H9 (cell line): ENCODE measurements around the gene TANK. TPM values are rescaled to one million over a fixed set of nuclear protein-coding genes. Genes with fewer than 3 reads are reported as not detected.

Source experiments
- DNase-seq: peaks from one replicate; pipeline ENCODE4 v3.0.0-alpha.2; 2017
- H2AFZ ChIP-seq: one replicate; pipeline ENCODE4 v1.6.1; 2013; ENCODE audit warnings: mild to moderate bottlenecking, low read length, control low read depth, moderate library complexity
- H2AK5ac ChIP-seq: 2 replicates; pipeline ENCODE4 v1.6.1; 2013; ENCODE audit warnings: low read length, control low read depth, mixed read lengths; ENCODE audit not compliant: insufficient read length
- H2BK120ac ChIP-seq: one replicate; pipeline ENCODE4 v1.6.1; 2013; ENCODE audit warnings: low read depth, mild to moderate bottlenecking, low read length, control low read depth, inconsistent platforms; ENCODE audit not compliant: poor library complexity, severe bottlenecking
- H2BK12ac ChIP-seq: 2 replicates; pipeline ENCODE4 v1.6.1; 2013; ENCODE audit warnings: low read length, control low read depth, mixed read lengths, low read depth; ENCODE audit not compliant: insufficient read length
- H2BK15ac ChIP-seq: 2 replicates; pipeline ENCODE4 v1.6.1; 2013; ENCODE audit warnings: low read depth, low read length, control low read depth
- H2BK20ac ChIP-seq: one replicate; pipeline ENCODE4 v1.6.1; 2013; ENCODE audit warnings: low read depth, mild to moderate bottlenecking, low read length, control low read depth, inconsistent platforms; ENCODE audit not compliant: poor library complexity, severe bottlenecking
- H2BK5ac ChIP-seq: 2 replicates; pipeline ENCODE4 v1.6.1; 2013; ENCODE audit warnings: low read length, control low read depth, mixed read lengths; ENCODE audit not compliant: insufficient read length
- H3K14ac ChIP-seq: 2 replicates; pipeline ENCODE4 v1.6.1; 2013; ENCODE audit warnings: low read length, control low read depth; ENCODE audit not compliant: insufficient read depth
- H3K18ac ChIP-seq: 2 replicates; pipeline ENCODE4 v1.6.1; 2013; ENCODE audit warnings: low read depth, mild to moderate bottlenecking, mixed read lengths, low read length, control low read depth; ENCODE audit not compliant: insufficient read length
- H3K23ac ChIP-seq: 2 replicates; pipeline ENCODE4 v1.6.1; 2013; ENCODE audit warnings: low read length, control low read depth, mixed read lengths, low read depth; ENCODE audit not compliant: insufficient read length
- H3K23me2 ChIP-seq: 2 replicates; pipeline ENCODE4 v1.6.1; 2013; ENCODE audit warnings: low read depth, mild to moderate bottlenecking, mixed read lengths, low read length, control low read depth; ENCODE audit not compliant: insufficient read length, poor library complexity, severe bottlenecking
- H3K27ac ChIP-seq: 2 replicates; pipeline ENCODE4 v1.5.1; 2013; ENCODE audit warnings: low read length, control low read depth, mixed read lengths, low read depth; ENCODE audit not compliant: insufficient read length
- H3K27me3 ChIP-seq: 2 replicates; pipeline ENCODE4 v1.6.1; 2013; ENCODE audit warnings: low read length, control low read depth, inconsistent platforms; ENCODE audit not compliant: insufficient read depth
- H3K4ac ChIP-seq: 2 replicates; pipeline ENCODE4 v1.6.1; 2013; ENCODE audit warnings: low read depth, mild to moderate bottlenecking, control low read depth, inconsistent platforms, low read length, moderate library complexity
- H3K4me1 ChIP-seq: 2 replicates; pipeline ENCODE4 v1.6.1; 2013; ENCODE audit warnings: low read length, control low read depth, inconsistent platforms; ENCODE audit not compliant: insufficient read depth
- H3K4me2 ChIP-seq: 2 replicates; pipeline ENCODE4 v1.6.1; 2013; ENCODE audit warnings: low read length, control low read depth, mixed read lengths; ENCODE audit not compliant: insufficient read length, insufficient read depth
- H3K56ac ChIP-seq: 2 replicates; pipeline ENCODE4 v1.6.1; 2013; ENCODE audit warnings: low read depth, mild to moderate bottlenecking, mixed read lengths, low read length, control low read depth; ENCODE audit not compliant: insufficient read length
- H3K79me1 ChIP-seq: 2 replicates; pipeline ENCODE4 v1.6.1; 2013; ENCODE audit warnings: low read depth, mild to moderate bottlenecking, moderate library complexity, low read length, control low read depth, inconsistent platforms; ENCODE audit not compliant: insufficient read depth, poor library complexity, severe bottlenecking
- H3K79me2 ChIP-seq: 2 replicates; pipeline ENCODE4 v1.6.1; 2013; ENCODE audit warnings: low read length, control low read depth, inconsistent platforms; ENCODE audit not compliant: insufficient read depth
- H3K9ac ChIP-seq: 2 replicates; pipeline ENCODE4 v1.6.1; 2013; ENCODE audit warnings: low read length, control low read depth, mixed read lengths; ENCODE audit not compliant: insufficient read length; ENCODE audit errors: extremely low read depth
- H3K9me3 ChIP-seq: one replicate; pipeline ENCODE4 v1.6.1; 2013; ENCODE audit warnings: low read depth, low read length, inconsistent platforms; ENCODE audit not compliant: control insufficient read depth
- H3T11ph ChIP-seq: one replicate; pipeline ENCODE4 v1.6.1; 2013; ENCODE audit warnings: mild to moderate bottlenecking, low read length, control low read depth, inconsistent platforms
- H4K20me1 ChIP-seq: one replicate; pipeline ENCODE4 v1.6.1; 2013; ENCODE audit not compliant: control insufficient read depth, insufficient read length, insufficient read depth
- H4K5ac ChIP-seq: 2 replicates; pipeline ENCODE4 v1.6.1; 2013; ENCODE audit warnings: low read depth, mild to moderate bottlenecking, mixed read lengths, low read length, control low read depth; ENCODE audit not compliant: insufficient read length
- H4K8ac ChIP-seq: replicated peaks from 2 replicates; pipeline ENCODE4 v1.6.1; 2013; ENCODE audit warnings: low read length, control low read depth, mixed read lengths, low read depth; ENCODE audit not compliant: insufficient read length
- H4K91ac ChIP-seq: 2 replicates; pipeline ENCODE4 v1.6.1; 2013; ENCODE audit warnings: low read depth, mild to moderate bottlenecking, moderate library complexity, mixed read lengths, low read length, control low read depth; ENCODE audit not compliant: insufficient read length
- H3K27ac Mint-ChIP-seq, 3 experiments: 2 replicates in 2 of 3; 3 replicates in 1 of 3; pipeline ENCODE4 v1.8.0; 2020 to 2021; ENCODE audit warnings: mixed read lengths in 3 of 3, mild to moderate bottlenecking in 1 of 3, moderate library complexity in 1 of 3
- H3K27me3 Mint-ChIP-seq: 2 replicates; pipeline ENCODE4 v1.8.0; 2021; ENCODE audit warnings: low read depth, mild to moderate bottlenecking, moderate library complexity, mixed read lengths
- H3K36me3 Mint-ChIP-seq, 3 experiments: 2 replicates in 2 of 3; 3 replicates in 1 of 3; pipeline ENCODE4 v1.8.0; 2020 to 2021; ENCODE audit warnings: low read depth in 3 of 3, mixed read lengths in 3 of 3; ENCODE audit not compliant: insufficient read depth in 1 of 3
- H3K4me1 Mint-ChIP-seq, 2 experiments: 2 replicates each; pipeline ENCODE4 v1.8.0; 2020; ENCODE audit warnings: mixed read lengths in 2 of 2
- H3K4me3 Mint-ChIP-seq, 2 experiments: 2 replicates in 1 of 2; 3 replicates in 1 of 2; pipeline ENCODE4 v1.8.0; 2020 to 2021; ENCODE audit warnings: mild to moderate bottlenecking in 2 of 2, mixed read lengths in 2 of 2, moderate library complexity in 1 of 2
- H3K9me3 Mint-ChIP-seq, 2 experiments: 2 replicates in 1 of 2; 3 replicates in 1 of 2; pipeline ENCODE4 v1.8.0; 2020; ENCODE audit warnings: mild to moderate bottlenecking in 2 of 2, mixed read lengths in 2 of 2, moderate library complexity in 1 of 2
- CTCF ChIP-seq: fragments of 200-600 bp; sonication (generic); conservative IDR thresholded peaks from 3 replicates; pipeline ENCODE4 v1.8.0; 2021; ENCODE audit warnings: antibody characterized with exemption, mild to moderate bottlenecking
- WGBS: extraction: QIAGEN DNeasy Blood & Tissue Kit; methylation state at CpG from one replicate; pipeline ENCODE4 v1.1.7; 2013; ENCODE audit warnings: missing lambda C conversion rate, low lambda C conversion rate, mixed read lengths; ENCODE audit not compliant: insufficient read length; ENCODE audit errors: extremely low coverage; 5-methylcytosine and 5-hydroxymethylcytosine counted together
- total RNA-seq: library from RNA; stranded (reverse); gene quantifications from 2 replicates; pipeline ENCODE4 v1.2.1, GENCODE V29; 2021

The TANK gene
- total RNA-seq, 1 experiment from 2014 or later, result 23.9 TPM

- no peaks in the 10 kb centered on the region for H3K79me1 ChIP-seq
- no peaks in the 10 kb centered on the region for H3K4me1 Mint-ChIP-seq
- no peak overlapping the region for H2BK20ac ChIP-seq
- no peak overlapping the region for H4K5ac ChIP-seq
- H4K91ac ChIP-seq, result no peak overlapping the region
- H4K8ac ChIP-seq, result no peak overlapping the region
- H3K79me2 ChIP-seq, result no peaks in the 10 kb centered on the region
- no peak for TF ChIP-seq CTCF
- H2BK120ac ChIP-seq, result no peak overlapping the region
- H2BK15ac ChIP-seq, result no peak overlapping the region
- H3K36me3 Mint-ChIP-seq, result peaks cover 2 to 41% (median 24%) of the 10 kb centered on the region in 3 experiments; a peak in 6 of 7 replicates
- no CpG with 5 or more reads among the region's 3 CpGs for WGBS
- no peak overlapping the region for H2AK5ac ChIP-seq
- no peaks in the 10 kb centered on the region for H3K4me1 ChIP-seq
- H3K9me3 ChIP-seq, result no peaks in the 10 kb centered on the region
- H3K23ac ChIP-seq, result no peak overlapping the region
- no peak overlapping the region for H3K9ac ChIP-seq
- H3T11ph ChIP-seq, result no peak overlapping the region
- H2AFZ ChIP-seq, result no peak overlapping the region
- DNase-seq, result no peak
- H3K27me3 Mint-ChIP-seq, result peaks cover 3% of the 10 kb centered on the region
- no peak overlapping the region for H3K18ac ChIP-seq
- H3K27me3 ChIP-seq, result no peaks in the 10 kb centered on the region
- no peak overlapping the region for H3K27ac ChIP-seq
- H2BK12ac ChIP-seq, result no peak overlapping the region
- no peak overlapping the region for H3K4me2 ChIP-seq
- no peak overlapping the region for H3K56ac ChIP-seq
- no peak overlapping the region for H3K4me3 Mint-ChIP-seq
- no peaks in the 10 kb centered on the region for H4K20me1 ChIP-seq
- H2BK5ac ChIP-seq, result no peak overlapping the region
- H3K9me3 Mint-ChIP-seq, result peaks cover 36 to 44% of the 10 kb centered on the region in 2 experiments
- no peak overlapping the region; the same call in 1 of the 2 replicates for H3K14ac ChIP-seq
- H3K27ac Mint-ChIP-seq, result no peak overlapping the region
- no peak overlapping the region for H3K4ac ChIP-seq
- H3K23me2 ChIP-seq, result no peaks in the 10 kb centered on the region
Observed at GRCh38 chr2:161146996-161147395, 13.2 kb upstream of the TANK start.
